Measurements from ENCODE around the gene STN1. TPM values are rescaled to one million over a fixed set of nuclear protein-coding genes. Genes with fewer than 3 reads are reported as not detected.

The STN1 gene
- total RNA-seq, 3 donors from 2014 or later = 23.8 to 31.2 (median 25.2) TPM

GRCh38 chr10:103947799-103948516 lies 30.0 kb upstream of the STN1 start:
- no peak for DNase-seq (ENCODE audit: low spot score in 2 of 2)
- no peak overlapping the region for H3K27ac ChIP-seq
- TF ChIP-seq CTCF (IDR thresholded peaks at IDR 0.05) (no peak), POLR2A (IDR thresholded peaks at IDR 0.05) (no peak), POLR2AphosphoS5 (IDR thresholded peaks at IDR 0.05) (no peak)
- no peaks in the 10 kb centered on the region for H3K36me3 ChIP-seq
- no peaks in the 10 kb centered on the region for H3K27me3 ChIP-seq
- no peak overlapping the region for H3K4me3 ChIP-seq
- intact Hi-C loops (cut with DNase I; ENCODE audit: low total_unique reads) = no loop called here
- H3K9me3 ChIP-seq = no peaks in the 10 kb centered on the region
- H3K4me1 ChIP-seq = no peaks in the 10 kb centered on the region

GRCh38 chr10:103942866-103943265 lies 24.9 kb upstream of the STN1 start:
- intact Hi-C loops (cut with DNase I; ENCODE audit: low total_unique reads) = no loop called here
- no peaks in the 10 kb centered on the region for H3K36me3 ChIP-seq
- no peak overlapping the region for H3K27ac ChIP-seq
- H3K4me3 ChIP-seq = no peak overlapping the region
- H3K4me1 ChIP-seq = no peaks in the 10 kb centered on the region
- no peak for TF ChIP-seq POLR2AphosphoS5 (IDR thresholded peaks at IDR 0.05)
- no peak for TF ChIP-seq POLR2A (IDR thresholded peaks at IDR 0.05)
- no peak for TF ChIP-seq CTCF (IDR thresholded peaks at IDR 0.05)
- no peak for DNase-seq (ENCODE audit: low spot score in 2 of 2)
- H3K27me3 ChIP-seq = no peaks in the 10 kb centered on the region
- no peaks in the 10 kb centered on the region for H3K9me3 ChIP-seq

- no peaks in the 10 kb centered on the region for H3K4me1 ChIP-seq
- no peak overlapping the region for H3K27ac ChIP-seq
- no peaks in the 10 kb centered on the region for H3K27me3 ChIP-seq
- H3K9me3 ChIP-seq = no peaks in the 10 kb centered on the region
- intact Hi-C loops (cut with DNase I; ENCODE audit: low total_unique reads) = no loop called here
- no peaks in the 10 kb centered on the region for H3K36me3 ChIP-seq
- no peak for DNase-seq (ENCODE audit: low spot score in 2 of 2)
- H3K4me3 ChIP-seq = no peak overlapping the region
- TF ChIP-seq POLR2AphosphoS5 (IDR thresholded peaks at IDR 0.05) (no peak), CTCF (IDR thresholded peaks at IDR 0.05) (no peak), POLR2A (IDR thresholded peaks at IDR 0.05) (no peak)
Observed at GRCh38 chr10:103941801-103942200, 23.8 kb upstream of the STN1 start.

- Histone ChIP-seq H3K4me1 (no peaks in the 10 kb centered on the region), H3K27ac (no peak overlapping the region), H3K36me3 (no peaks in the 10 kb centered on the region), H3K27me3 (no peaks in the 10 kb centered on the region), H3K4me3 (no peak overlapping the region), H3K9me3 (no peaks in the 10 kb centered on the region)
- TF ChIP-seq CTCF (IDR thresholded peaks at IDR 0.05) = no peak
- no peak for TF ChIP-seq POLR2A (IDR thresholded peaks at IDR 0.05)
- TF ChIP-seq POLR2AphosphoS5 (IDR thresholded peaks at IDR 0.05) = no peak
- intact Hi-C loops (cut with DNase I; ENCODE audit: low total_unique reads) = no loop called here
- DNase-seq (ENCODE audit: low spot score in 2 of 2) = no peak
Observed at GRCh38 chr10:103939522-103939921, 21.5 kb upstream of the STN1 start.

GRCh38 chr10:103936022-103936421 lies 18.0 kb upstream of the STN1 start:
- no peak overlapping the region for H3K4me3 ChIP-seq
- H3K27ac ChIP-seq = no peak overlapping the region
- TF ChIP-seq POLR2A (IDR thresholded peaks at IDR 0.05) (no peak), POLR2AphosphoS5 (IDR thresholded peaks at IDR 0.05) (no peak), CTCF (IDR thresholded peaks at IDR 0.05) (no peak)
- intact Hi-C loops (cut with DNase I; ENCODE audit: low total_unique reads) = no loop called here
- H3K36me3 ChIP-seq = no peaks in the 10 kb centered on the region
- H3K9me3 ChIP-seq = no peaks in the 10 kb centered on the region
- no peak for DNase-seq (ENCODE audit: low spot score in 2 of 2)
- no peaks in the 10 kb centered on the region for H3K4me1 ChIP-seq
- H3K27me3 ChIP-seq = no peaks in the 10 kb centered on the region
